H9 (cell line): ENCODE results near the gene CREB3L4. TPM values are rescaled to one million over a fixed set of nuclear protein-coding genes. Genes with fewer than 3 reads are reported as not detected.

Experiments
- DNase-seq: peaks from one replicate; pipeline ENCODE4 v3.0.0-alpha.2; 2017
- H2AFZ ChIP-seq: one replicate; pipeline ENCODE4 v1.6.1; 2013; ENCODE audit warnings: mild to moderate bottlenecking, low read length, control low read depth, moderate library complexity
- H2AK5ac ChIP-seq: 2 replicates; pipeline ENCODE4 v1.6.1; 2013; ENCODE audit warnings: low read length, control low read depth, mixed read lengths; ENCODE audit not compliant: insufficient read length
- H2BK120ac ChIP-seq: one replicate; pipeline ENCODE4 v1.6.1; 2013; ENCODE audit warnings: low read depth, mild to moderate bottlenecking, low read length, control low read depth, inconsistent platforms; ENCODE audit not compliant: poor library complexity, severe bottlenecking
- H2BK12ac ChIP-seq: 2 replicates; pipeline ENCODE4 v1.6.1; 2013; ENCODE audit warnings: low read length, control low read depth, mixed read lengths, low read depth; ENCODE audit not compliant: insufficient read length
- H2BK15ac ChIP-seq: 2 replicates; pipeline ENCODE4 v1.6.1; 2013; ENCODE audit warnings: low read depth, low read length, control low read depth
- H2BK20ac ChIP-seq: one replicate; pipeline ENCODE4 v1.6.1; 2013; ENCODE audit warnings: low read depth, mild to moderate bottlenecking, low read length, control low read depth, inconsistent platforms; ENCODE audit not compliant: poor library complexity, severe bottlenecking
- H2BK5ac ChIP-seq: 2 replicates; pipeline ENCODE4 v1.6.1; 2013; ENCODE audit warnings: low read length, control low read depth, mixed read lengths; ENCODE audit not compliant: insufficient read length
- H3K14ac ChIP-seq: 2 replicates; pipeline ENCODE4 v1.6.1; 2013; ENCODE audit warnings: low read length, control low read depth; ENCODE audit not compliant: insufficient read depth
- H3K18ac ChIP-seq: 2 replicates; pipeline ENCODE4 v1.6.1; 2013; ENCODE audit warnings: low read depth, mild to moderate bottlenecking, mixed read lengths, low read length, control low read depth; ENCODE audit not compliant: insufficient read length
- H3K23ac ChIP-seq: 2 replicates; pipeline ENCODE4 v1.6.1; 2013; ENCODE audit warnings: low read length, control low read depth, mixed read lengths, low read depth; ENCODE audit not compliant: insufficient read length
- H3K23me2 ChIP-seq: 2 replicates; pipeline ENCODE4 v1.6.1; 2013; ENCODE audit warnings: low read depth, mild to moderate bottlenecking, mixed read lengths, low read length, control low read depth; ENCODE audit not compliant: insufficient read length, poor library complexity, severe bottlenecking
- H3K27ac ChIP-seq: 2 replicates; pipeline ENCODE4 v1.5.1; 2013; ENCODE audit warnings: low read length, control low read depth, mixed read lengths, low read depth; ENCODE audit not compliant: insufficient read length
- H3K27me3 ChIP-seq: 2 replicates; pipeline ENCODE4 v1.6.1; 2013; ENCODE audit warnings: low read length, control low read depth, inconsistent platforms; ENCODE audit not compliant: insufficient read depth
- H3K4ac ChIP-seq: 2 replicates; pipeline ENCODE4 v1.6.1; 2013; ENCODE audit warnings: low read depth, mild to moderate bottlenecking, control low read depth, inconsistent platforms, low read length, moderate library complexity
- H3K4me1 ChIP-seq: 2 replicates; pipeline ENCODE4 v1.6.1; 2013; ENCODE audit warnings: low read length, control low read depth, inconsistent platforms; ENCODE audit not compliant: insufficient read depth
- H3K4me2 ChIP-seq: 2 replicates; pipeline ENCODE4 v1.6.1; 2013; ENCODE audit warnings: low read length, control low read depth, mixed read lengths; ENCODE audit not compliant: insufficient read length, insufficient read depth
- H3K56ac ChIP-seq: 2 replicates; pipeline ENCODE4 v1.6.1; 2013; ENCODE audit warnings: low read depth, mild to moderate bottlenecking, mixed read lengths, low read length, control low read depth; ENCODE audit not compliant: insufficient read length
- H3K79me1 ChIP-seq: 2 replicates; pipeline ENCODE4 v1.6.1; 2013; ENCODE audit warnings: low read depth, mild to moderate bottlenecking, moderate library complexity, low read length, control low read depth, inconsistent platforms; ENCODE audit not compliant: insufficient read depth, poor library complexity, severe bottlenecking
- H3K79me2 ChIP-seq: 2 replicates; pipeline ENCODE4 v1.6.1; 2013; ENCODE audit warnings: low read length, control low read depth, inconsistent platforms; ENCODE audit not compliant: insufficient read depth
- H3K9ac ChIP-seq: 2 replicates; pipeline ENCODE4 v1.6.1; 2013; ENCODE audit warnings: low read length, control low read depth, mixed read lengths; ENCODE audit not compliant: insufficient read length; ENCODE audit errors: extremely low read depth
- H3K9me3 ChIP-seq: one replicate; pipeline ENCODE4 v1.6.1; 2013; ENCODE audit warnings: low read depth, low read length, inconsistent platforms; ENCODE audit not compliant: control insufficient read depth
- H3T11ph ChIP-seq: one replicate; pipeline ENCODE4 v1.6.1; 2013; ENCODE audit warnings: mild to moderate bottlenecking, low read length, control low read depth, inconsistent platforms
- H4K20me1 ChIP-seq: one replicate; pipeline ENCODE4 v1.6.1; 2013; ENCODE audit not compliant: control insufficient read depth, insufficient read length, insufficient read depth
- H4K5ac ChIP-seq: 2 replicates; pipeline ENCODE4 v1.6.1; 2013; ENCODE audit warnings: low read depth, mild to moderate bottlenecking, mixed read lengths, low read length, control low read depth; ENCODE audit not compliant: insufficient read length
- H4K8ac ChIP-seq: replicated peaks from 2 replicates; pipeline ENCODE4 v1.6.1; 2013; ENCODE audit warnings: low read length, control low read depth, mixed read lengths, low read depth; ENCODE audit not compliant: insufficient read length
- H4K91ac ChIP-seq: 2 replicates; pipeline ENCODE4 v1.6.1; 2013; ENCODE audit warnings: low read depth, mild to moderate bottlenecking, moderate library complexity, mixed read lengths, low read length, control low read depth; ENCODE audit not compliant: insufficient read length
- H3K27ac Mint-ChIP-seq, 3 experiments: 2 replicates in 2 of 3; 3 replicates in 1 of 3; pipeline ENCODE4 v1.8.0; 2020 to 2021; ENCODE audit warnings: mixed read lengths in 3 of 3, mild to moderate bottlenecking in 1 of 3, moderate library complexity in 1 of 3
- H3K27me3 Mint-ChIP-seq: 2 replicates; pipeline ENCODE4 v1.8.0; 2021; ENCODE audit warnings: low read depth, mild to moderate bottlenecking, moderate library complexity, mixed read lengths
- H3K36me3 Mint-ChIP-seq, 3 experiments: 2 replicates in 2 of 3; 3 replicates in 1 of 3; pipeline ENCODE4 v1.8.0; 2020 to 2021; ENCODE audit warnings: low read depth in 3 of 3, mixed read lengths in 3 of 3; ENCODE audit not compliant: insufficient read depth in 1 of 3
- H3K4me1 Mint-ChIP-seq, 2 experiments: 2 replicates each; pipeline ENCODE4 v1.8.0; 2020; ENCODE audit warnings: mixed read lengths in 2 of 2
- H3K4me3 Mint-ChIP-seq, 2 experiments: 2 replicates in 1 of 2; 3 replicates in 1 of 2; pipeline ENCODE4 v1.8.0; 2020 to 2021; ENCODE audit warnings: mild to moderate bottlenecking in 2 of 2, mixed read lengths in 2 of 2, moderate library complexity in 1 of 2
- H3K9me3 Mint-ChIP-seq, 2 experiments: 2 replicates in 1 of 2; 3 replicates in 1 of 2; pipeline ENCODE4 v1.8.0; 2020; ENCODE audit warnings: mild to moderate bottlenecking in 2 of 2, mixed read lengths in 2 of 2, moderate library complexity in 1 of 2
- CTCF ChIP-seq: fragments of 200-600 bp; sonication (generic); conservative IDR thresholded peaks from 3 replicates; pipeline ENCODE4 v1.8.0; 2021; ENCODE audit warnings: antibody characterized with exemption, mild to moderate bottlenecking
- WGBS: extraction: QIAGEN DNeasy Blood & Tissue Kit; methylation state at CpG from one replicate; pipeline ENCODE4 v1.1.7; 2013; ENCODE audit warnings: missing lambda C conversion rate, low lambda C conversion rate, mixed read lengths; ENCODE audit not compliant: insufficient read length; ENCODE audit errors: extremely low coverage; 5-methylcytosine and 5-hydroxymethylcytosine counted together
- total RNA-seq: library from RNA; stranded (reverse); gene quantifications from 2 replicates; pipeline ENCODE4 v1.2.1, GENCODE V29; 2021

The CREB3L4 gene
- total RNA-seq, 1 experiment from 2014 or later, result 27.6 TPM

- H2AFZ ChIP-seq, result no peak overlapping the region
- peaks cover 45 to 61% of the 10 kb centered on the region in 2 experiments for H3K4me1 Mint-ChIP-seq
Measured at GRCh38 chr1:153962088-153963029, 5.3 kb upstream of the CREB3L4 start.

More at GRCh38 chr1:153962088-153963029, 5.3 kb upstream of the CREB3L4 start:
- peak overlapping the region; percentile 96 for H3K4me2 ChIP-seq
- H3K79me2 ChIP-seq, result peaks cover 21% of the 10 kb centered on the region; the same call in 1 of the 2 replicates
- no peak overlapping the region for H3T11ph ChIP-seq
- H4K8ac ChIP-seq, result no peak overlapping the region
- no peak overlapping the region for H3K56ac ChIP-seq
- H2AK5ac ChIP-seq, result no peak overlapping the region
- H3K4me1 ChIP-seq, result no peaks in the 10 kb centered on the region
- peak overlapping the region; percentile 96 for H3K9ac ChIP-seq
- Mint-ChIP-seq H3K4me3 (peak overlapping the region; percentile 89 to 94), H3K36me3 (peaks cover 33 to 40% (median 36%) of the 10 kb centered on the region in 3 experiments), H3K27me3 (no peaks in the 10 kb centered on the region), H3K9me3 (peaks cover 0 to 4% of the 10 kb centered on the region in 2 experiments; a peak in 2 of 5 replicates), H3K27ac (peak overlapping the region; percentile 92 to 99 (median 97))
- no CpG with 5 or more reads among the region's 16 CpGs for WGBS
- H3K23me2 ChIP-seq, result peaks cover 29% of the 10 kb centered on the region
- TF ChIP-seq CTCF, result no peak
- H3K27me3 ChIP-seq, result no peaks in the 10 kb centered on the region
- H3K27ac ChIP-seq, result no peak overlapping the region
- H3K18ac ChIP-seq, result peak overlapping the region; percentile 42
- no peaks in the 10 kb centered on the region for H3K9me3 ChIP-seq
- no peak overlapping the region for H2BK5ac ChIP-seq
- H3K14ac ChIP-seq, result no peak overlapping the region
- no peak overlapping the region for H2BK15ac ChIP-seq
- no peak overlapping the region for H2BK12ac ChIP-seq
- no peak overlapping the region for H3K4ac ChIP-seq
- peaks cover 10% of the 10 kb centered on the region for H3K79me1 ChIP-seq
- no peak overlapping the region for H4K5ac ChIP-seq
- DNase-seq, result no peak
- no peak overlapping the region for H3K23ac ChIP-seq
- no peak overlapping the region for H2BK120ac ChIP-seq
- no peak overlapping the region for H4K91ac ChIP-seq
- H2BK20ac ChIP-seq, result no peak overlapping the region
- no peaks in the 10 kb centered on the region for H4K20me1 ChIP-seq
